Endometrial microvascular endothelial cells (primary cell): ENCODE data around the gene LLPH. TPM values are rescaled to one million over a fixed set of nuclear protein-coding genes. Genes with fewer than 3 reads are reported as not detected.

ENCODE experiments used
- in situ Hi-C: cut with HindIII; loops from 2 replicates; pipeline ENCODE4 v1.10.0; 2017; ENCODE audit warnings: low sequenced_read_pairs, low pct_unique_long_range_greater_than_20kb; ENCODE audit errors: inconsistent ontology term
- total RNA-seq: library from RNA; depleted of rRNA; stranded (reverse); fragments of >200 nt; gene quantifications from one replicate; pipeline ENCODE4 v1.2.3, GENCODE V29; 2015; ENCODE audit errors: inconsistent ontology term

LLPH gene
- total RNA-seq, 1 donor from 2014 or later = 12.1 TPM

DNA sequence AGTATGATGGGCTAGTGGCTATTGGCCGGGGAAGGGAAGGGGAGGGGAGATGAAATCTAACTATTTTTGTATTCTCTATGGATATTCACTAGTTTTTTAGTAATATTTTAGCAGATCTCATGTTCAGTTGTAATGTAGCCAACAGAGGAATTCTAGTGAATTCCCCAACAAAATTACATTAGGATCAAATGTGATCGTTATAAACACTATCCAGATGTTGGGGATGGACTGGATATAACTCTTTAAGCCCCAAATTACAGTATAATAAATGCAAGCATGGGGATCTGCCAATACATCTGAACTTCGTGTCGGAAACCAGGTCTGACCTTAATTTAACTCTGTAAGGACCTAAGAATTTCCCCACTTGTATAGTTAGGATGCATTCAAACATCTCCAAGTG, 21.5 kb downstream of the LLPH start:
- in situ Hi-C loops = no loop called here

DNA sequence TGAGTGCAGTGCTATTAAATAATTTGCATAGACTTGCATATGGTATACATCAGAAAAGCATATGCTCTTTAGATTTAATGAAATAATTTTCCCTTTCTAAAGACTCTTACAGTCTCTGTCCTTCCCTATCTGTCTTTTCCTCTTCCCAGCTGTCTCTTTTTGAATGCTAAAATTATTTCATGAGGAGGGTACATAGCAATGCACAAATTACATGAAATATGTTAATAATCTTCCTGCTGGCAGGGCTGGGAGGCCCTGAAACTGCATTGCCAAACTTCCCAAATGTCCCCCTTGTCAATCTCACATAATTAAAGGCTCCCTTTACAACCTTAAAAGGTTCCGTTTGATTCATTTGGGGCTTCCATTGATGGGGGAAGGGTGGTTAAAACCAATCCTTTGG, 22.2 kb downstream of the LLPH start:
- in situ Hi-C loops = no loop called here

DNA sequence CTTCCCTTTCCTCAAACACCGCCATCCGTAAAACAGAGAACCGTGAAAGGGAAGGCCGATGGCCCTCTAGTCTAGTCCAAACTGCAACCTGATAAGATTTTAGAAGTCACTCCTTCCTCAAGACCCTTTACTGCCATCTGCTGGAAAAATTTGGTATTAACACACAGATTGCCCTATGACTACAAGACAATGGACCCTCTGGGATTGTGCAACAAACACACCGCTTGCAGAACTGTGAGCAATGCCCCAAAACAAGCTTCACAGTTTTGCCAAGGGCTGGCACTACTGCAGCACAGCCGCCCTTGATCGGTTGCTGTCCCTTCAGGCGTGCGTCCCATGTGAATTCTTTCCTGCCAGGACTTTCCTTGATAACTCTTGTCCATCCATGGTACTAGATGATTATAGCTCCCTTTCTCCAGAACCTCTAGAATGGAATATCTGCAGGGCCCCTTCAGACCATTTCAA, 23.1 kb downstream of the LLPH start:
- in situ Hi-C loops = no loop called here

DNA sequence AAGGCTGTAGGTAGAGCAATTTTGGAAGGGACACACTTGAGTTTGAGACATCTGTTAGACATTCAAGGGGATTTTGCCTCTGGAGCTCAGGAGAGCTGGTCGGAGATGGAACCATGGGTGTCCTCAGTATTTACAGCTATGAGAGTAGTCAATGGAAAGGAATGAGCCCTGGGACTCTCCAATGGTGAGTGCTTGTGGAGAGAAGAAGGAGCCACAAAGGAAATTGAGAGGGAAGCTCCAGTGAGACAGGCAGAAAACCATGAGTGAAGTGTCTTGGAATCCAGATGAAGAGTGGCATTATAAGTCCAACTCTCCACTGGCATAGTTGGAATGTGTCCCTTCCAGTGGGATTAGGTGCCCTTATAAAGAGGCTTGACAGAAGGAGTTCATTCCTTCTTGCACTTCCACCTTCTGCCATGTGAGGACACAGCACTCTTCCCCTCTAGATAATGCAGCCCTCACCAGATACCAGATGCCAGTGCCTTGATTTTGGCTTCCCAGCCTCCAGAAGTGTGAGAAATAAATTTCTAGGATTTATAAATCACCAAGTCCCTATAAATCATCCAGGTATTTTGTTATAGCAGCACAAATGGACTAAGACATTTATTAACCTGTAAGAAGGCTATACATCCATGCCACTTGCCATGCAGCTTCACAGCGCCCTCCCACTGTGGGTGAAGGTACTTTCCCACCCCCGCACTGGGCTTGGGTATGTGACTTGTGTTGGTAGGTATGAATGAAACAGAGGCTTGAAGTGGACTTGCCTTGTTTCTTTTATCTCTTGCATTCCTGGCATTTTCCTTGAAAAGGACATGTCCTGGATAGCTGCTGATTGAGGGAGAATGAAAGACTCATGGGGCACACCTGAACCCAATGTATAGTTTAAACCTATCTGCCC, 27.3 kb downstream of the LLPH start:
- in situ Hi-C loops = no loop called here

DNA sequence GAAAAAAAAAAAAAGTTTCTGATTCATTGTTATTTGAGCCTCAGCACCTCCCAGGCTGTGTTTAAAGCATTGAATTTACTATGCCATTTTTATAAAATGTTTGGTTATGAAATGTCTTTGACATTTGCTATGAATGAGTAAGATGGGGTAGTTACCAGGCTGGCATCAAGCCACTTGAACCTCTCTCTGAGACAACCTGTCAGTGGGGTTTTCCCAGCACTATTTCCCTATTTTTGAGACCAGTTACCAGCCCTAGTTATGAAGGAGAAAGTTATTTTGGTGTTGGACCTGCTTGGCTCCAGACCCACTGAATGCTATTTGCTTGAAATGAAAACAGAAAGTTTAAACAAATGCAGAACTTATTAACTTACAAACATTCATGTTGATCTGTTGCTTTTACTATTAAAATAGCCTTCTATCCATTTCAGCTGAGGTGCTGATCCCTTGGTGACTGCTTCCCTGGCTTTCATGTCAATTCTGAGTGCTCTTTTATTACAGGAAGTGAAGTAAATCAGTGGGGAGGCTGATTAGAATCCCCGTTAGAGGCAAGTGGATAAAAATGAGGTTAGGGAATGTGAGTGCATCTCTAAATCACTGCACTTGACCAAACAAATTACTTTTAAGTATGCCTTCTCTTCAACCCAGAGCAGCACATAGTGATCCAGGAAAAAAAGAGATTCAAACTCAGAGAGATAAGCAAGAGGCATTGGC, 37.8 kb downstream of the LLPH start:
- in situ Hi-C loops = no loop called here

DNA sequence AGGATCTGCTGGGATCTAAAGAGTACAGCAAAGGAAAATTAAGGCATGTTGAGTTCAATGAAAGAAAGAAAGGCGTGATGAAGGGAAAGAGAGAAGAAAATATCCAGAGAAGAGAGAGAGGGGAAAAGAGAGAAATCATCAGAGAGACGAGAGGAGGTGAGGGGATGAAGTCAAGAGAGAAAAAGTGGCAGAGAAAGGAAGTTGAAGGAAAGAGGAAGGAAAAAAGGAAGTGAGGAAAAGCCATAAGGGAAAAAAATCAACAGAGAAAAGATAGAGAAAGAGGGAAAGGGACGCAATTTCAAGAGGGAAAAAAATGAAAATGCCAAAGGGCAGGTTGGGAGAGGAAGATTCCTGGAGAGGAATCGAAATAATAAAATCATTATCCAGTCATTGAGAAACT, 40.4 kb downstream of the LLPH start:
- in situ Hi-C loops = no loop called here

DNA sequence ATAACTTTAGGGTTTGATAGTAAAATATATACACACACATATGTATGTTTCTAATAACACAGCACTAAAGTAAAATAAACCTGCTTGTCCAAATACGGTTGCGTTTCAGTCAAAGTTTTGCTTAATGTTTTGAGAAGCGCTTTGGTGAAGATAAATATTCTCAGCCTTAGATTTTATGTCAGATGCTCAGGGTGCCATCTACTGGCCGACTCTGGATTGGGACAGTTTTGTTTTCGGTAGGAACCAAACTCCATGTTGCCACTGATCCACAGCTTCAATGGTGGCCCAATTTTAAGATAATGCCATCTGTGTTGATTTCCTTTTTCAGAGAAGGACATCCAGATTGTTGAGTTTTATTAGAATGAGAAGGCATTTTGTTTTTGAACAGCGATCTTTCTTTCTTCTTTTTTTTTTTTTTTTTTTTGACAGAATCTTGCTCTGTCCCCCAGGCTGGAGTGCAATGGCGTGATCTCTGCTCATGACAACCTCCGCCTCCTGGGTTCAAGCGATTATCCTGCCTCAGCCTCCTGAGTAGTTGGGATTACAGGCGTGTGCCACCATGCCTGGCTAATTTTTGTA, 43.1 kb downstream of the LLPH start:
- in situ Hi-C loops = no loop called here

DNA sequence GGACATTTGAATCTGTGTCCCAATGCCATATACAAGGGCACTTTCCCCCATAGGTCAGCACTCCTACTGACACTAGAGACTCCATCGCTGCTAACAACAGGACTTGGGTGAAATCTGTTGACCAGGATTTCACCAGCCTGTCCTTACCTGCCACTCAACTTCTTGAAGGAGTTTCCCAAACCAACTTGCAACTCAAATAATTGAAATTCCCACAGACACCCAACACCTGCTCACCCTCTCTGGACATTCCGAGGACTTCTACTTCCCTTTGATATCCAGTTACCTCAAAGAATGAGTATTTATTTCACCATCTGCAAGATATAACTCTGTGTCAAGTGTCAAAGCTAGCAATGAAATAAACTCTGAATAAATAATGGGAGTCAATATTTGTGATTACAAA, 44.6 kb downstream of the LLPH start:
- in situ Hi-C loops = no loop called here

DNA sequence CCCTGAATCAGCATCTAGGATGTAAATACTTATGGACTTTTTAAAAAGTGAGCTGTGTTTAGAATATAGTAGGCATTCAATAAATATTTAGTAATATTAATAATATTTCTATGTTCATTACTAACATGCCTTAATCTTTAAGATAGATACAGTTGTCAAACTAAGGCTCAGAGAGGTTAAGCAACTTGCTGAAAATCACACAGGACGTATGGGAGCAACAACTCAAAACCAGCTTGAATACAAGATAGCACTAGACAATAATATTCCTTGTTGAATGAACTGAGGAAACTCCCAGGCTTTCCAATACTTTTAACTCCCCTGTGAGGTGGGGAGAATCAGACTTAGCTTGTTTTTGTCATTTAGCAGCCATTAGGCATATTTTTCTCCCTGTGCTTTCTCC, 45.3 kb downstream of the LLPH start:
- in situ Hi-C loops = no loop called here

DNA sequence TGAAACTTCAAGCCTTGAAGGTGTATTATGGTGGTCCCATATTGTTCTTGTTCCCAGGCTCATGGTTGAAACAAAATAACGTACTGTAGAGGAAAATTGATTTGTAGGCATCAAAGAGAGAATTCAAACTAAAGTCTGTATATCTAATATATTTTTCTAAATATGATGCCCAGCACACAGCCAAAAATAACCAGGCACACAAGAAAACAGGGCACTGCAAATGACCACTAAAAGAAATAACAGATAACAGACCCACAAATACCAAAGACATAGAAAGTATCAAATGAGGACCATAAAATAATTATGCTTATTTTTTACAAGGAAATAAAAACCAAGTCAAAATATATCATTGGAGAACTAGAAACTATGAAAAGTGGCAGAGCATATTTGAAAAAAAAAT, 46.8 kb downstream of the LLPH start:
- in situ Hi-C loops = no loop called here

DNA sequence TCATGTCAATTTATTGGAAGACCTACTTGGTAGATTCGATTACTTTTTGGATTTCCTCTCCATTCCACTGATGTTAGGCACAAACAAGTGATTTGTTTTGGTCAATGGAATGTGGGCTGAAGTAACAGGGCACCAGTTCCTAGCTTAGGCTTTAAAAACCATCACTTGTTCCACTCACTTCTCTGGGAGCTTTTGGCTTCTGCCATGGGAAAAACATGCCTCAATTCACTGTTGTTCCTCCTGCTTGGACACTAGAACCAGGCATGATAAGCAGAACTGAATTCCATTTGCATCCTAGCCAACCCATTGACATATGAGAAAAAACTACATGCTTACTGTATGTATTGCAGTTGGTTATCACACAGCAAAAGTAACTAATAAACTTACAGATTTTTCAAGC, 47.8 kb downstream of the LLPH start:
- in situ Hi-C loops = no loop called here

DNA sequence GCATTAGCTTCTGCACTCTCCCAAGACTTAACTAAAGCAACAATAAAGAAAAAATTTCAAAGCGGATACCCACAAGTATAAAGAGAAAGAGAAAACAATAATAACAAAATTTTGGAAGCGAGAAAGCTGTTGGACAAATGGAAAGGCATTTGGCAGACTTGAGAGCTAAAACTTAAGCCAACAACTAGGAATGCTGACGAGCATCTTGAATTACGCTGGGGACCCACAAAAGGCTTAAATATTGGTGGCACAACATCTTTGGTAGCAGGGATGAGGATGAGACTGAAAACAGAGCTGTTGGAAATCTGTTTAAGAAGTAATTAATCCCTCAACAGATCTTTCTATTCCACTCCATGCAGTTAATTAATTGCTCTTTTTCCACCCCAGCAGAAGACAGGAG, 49.8 kb downstream of the LLPH start:
- in situ Hi-C loops = no loop called here

DNA sequence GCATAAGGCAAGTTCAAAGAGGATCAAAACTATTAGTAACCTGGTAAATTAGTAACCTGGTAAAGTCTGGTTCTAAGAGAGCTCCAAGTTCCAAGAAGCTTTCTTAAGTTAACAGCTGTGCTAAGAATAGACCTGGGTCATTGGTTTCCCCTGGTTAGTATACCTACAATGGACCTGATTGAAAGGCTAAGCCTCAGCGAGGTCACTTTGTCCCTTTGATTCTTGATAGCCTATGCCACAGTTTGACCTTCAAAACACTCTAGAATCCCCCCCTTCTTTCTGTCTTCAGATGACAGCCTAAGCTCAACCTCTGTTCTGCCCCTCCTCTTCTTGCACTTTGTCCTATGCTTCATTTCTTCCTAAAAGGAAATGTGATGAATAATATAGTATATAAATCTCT, 53.0 kb downstream of the LLPH start:
- in situ Hi-C loops = no loop called here

DNA sequence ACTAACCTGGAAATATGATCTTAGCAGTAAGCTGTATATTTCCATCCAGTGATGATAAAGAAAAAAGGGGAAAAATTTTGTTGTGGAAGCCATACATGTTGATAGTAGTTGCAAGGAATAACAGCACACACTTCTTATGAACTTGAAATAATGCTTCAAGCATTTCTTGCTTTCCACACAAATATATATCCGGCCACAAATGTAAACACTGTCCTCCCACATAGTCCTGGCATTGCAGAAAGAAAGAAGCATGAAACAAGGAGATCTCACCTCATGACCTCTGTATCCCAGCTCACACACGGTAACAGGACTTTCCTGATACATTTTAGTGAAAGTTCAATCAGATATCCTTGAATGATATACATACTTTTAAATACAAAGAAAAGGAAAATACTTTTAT, 56.0 kb downstream of the LLPH start:
- in situ Hi-C loops = no loop called here

DNA sequence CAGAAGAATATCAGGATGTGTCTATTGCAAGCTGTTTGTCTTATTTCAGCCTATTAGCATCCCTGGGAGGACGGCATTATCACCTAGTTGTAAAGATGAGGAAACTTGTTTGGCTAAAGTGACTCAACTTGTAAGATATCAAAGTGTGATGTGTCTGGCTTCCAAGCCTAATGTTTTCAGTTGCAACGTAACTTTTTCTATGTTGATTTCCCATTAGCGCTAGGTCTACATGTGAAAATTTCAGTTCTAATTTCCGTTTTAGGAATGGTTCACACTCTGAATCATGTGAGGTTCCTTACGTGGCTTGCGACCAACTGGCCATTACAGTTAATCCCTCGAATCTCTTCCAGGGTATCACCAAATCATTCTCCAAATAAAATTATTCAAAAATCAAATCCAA, 58.0 kb downstream of the LLPH start:
- in situ Hi-C loops = no loop called here

DNA sequence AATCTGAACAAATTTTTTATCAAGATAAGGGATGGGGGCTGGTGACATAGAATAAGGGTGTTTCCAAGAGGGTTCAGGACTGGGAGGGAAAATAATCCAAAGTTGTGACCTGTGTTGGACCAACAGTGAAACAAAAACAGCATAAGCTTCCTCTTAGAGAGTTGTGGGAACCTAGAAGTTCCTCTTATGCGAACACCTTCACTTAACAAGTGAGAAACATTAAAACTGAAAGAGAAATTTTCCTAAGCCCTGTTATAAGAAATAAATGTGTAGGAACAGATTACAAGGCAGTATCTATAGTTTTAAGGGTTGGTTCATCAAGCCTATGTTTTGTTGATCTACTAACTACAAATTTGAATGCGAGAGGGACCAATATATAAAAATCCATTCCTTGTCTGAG, 58.4 kb downstream of the LLPH start:
- in situ Hi-C loops = no loop called here

DNA sequence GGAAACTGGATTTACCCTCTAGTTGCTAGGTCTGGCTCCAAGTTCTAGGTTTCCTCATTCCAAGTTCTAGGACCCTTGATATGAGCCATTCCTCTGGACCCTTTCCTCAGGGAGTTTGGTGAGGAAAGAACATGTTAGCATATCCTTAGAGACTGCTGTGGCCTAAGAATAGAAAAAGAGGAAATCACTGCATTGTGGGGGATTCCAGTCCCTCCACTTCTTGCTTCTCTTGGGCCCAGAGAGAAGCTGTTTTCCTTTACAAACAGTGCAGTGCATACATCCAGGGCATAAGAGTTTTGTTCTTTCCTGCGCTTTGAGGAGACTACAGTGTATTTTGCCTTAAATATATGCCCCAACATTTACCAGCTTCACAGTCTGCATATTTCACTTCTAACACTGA, 59.0 kb downstream of the LLPH start:
- in situ Hi-C loops = no loop called here

DNA sequence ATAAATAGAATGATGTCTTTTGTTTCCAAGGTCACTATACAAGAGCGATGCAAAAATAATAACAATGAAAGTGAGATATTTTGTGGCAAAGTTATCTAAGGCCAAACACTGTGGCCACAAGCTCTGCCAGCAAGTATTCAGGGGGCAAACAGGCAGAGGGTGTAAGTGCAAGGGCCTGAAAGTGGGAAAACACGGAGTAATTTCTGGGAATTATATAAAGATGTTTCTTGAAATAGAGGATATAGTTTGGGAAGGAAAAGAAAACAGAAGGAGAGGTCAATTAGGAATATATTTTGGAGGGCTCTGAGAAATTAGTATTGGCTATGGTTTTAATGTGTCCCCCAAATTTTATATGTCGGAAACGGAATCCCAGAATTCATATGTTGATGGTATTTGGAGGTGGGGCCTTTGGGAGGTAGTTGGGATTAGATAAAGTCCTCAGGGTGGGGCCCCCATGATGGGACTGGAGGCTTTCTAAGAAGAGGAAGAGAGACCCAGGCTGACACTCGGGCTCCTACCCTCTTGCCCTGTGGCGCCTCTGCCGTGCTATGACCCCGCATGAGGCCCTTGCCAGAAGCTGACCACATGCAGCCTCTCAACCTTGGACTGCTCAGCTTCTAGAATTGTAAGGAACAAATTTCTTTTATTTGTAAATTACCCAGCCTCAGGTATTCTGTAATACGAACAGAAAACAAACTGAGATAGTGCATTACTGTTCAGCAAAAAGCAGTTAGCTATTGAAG, 60.0 kb downstream of the LLPH start:
- in situ Hi-C loops = no loop called here

DNA sequence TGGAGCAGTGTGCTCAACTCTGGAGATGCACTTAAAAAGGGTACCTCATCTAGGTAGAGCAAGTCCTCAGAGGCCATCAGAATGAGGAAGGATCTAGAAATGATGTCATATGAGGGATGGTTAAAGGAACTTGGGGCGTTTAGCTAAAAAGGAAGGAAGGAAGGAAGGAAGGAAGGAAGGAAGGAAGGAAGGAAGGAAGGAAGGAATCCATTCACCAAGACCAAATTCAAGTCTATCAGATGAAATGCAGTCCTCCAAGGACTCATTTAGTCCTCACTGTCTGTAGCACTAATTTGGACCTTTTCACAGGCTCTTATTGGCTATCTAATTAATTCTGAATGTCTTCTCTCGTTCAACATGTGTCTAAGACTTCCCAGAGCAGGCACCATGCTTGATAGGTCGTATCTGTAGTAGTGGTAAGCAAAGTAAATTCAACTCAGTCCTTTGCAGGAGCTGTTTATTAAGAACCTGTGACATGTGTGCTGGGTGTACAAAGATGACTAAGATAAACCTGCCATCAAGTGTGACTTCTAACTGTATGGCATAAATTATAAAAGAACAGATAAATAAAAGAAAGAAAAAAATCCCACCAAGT, 63.5 kb downstream of the LLPH start:
- in situ Hi-C loops = no loop called here
